Measurements from ENCODE around the gene MORN4. TPM values are rescaled to one million over a fixed set of nuclear protein-coding genes. Genes with fewer than 3 reads are reported as not detected.

The MORN4 gene
- total and polyA plus RNA-seq, 2 of the 13 experiments (the other 11 are each of a cell fraction or from before 2014, with no cell fraction given) = 3.4 to 9.1 TPM

DNA sequence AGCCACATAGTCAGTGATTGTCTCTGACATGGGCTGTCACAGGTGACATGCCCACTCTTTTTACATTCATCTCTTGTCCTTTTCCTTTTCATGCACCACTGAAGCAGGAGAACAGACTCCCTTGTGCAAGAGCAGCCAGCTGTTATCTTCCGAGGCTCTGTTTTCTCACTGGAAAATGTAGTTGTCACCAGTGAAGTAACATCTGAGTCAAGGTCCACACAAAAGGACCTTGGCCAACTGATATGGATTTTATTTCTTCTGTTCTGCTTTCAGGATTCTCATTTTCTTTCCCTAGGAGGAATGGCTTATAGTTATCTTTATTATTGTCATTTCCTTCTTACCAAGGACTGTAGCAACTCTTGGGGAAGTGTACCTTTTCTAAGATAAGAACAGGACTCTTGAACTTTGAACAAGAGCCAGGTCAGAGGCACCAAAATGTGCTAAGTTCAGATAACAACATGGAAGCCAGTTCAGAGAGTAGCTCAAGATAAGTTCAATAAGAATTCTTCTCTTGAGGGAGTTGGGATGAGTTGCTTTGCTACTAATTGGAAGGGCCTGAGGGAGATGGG lies 31.1 kb upstream of the MORN4 start (continued):
- 0 out of 2 replicates have a peak, but pooled peaks have one; percentile 46 for TF ChIP-seq FOXJ3 (CRISPR knock-in tag; IDR thresholded peaks at IDR 0.05; ENCODE audit: borderline replicate concordance)
- 0 out of 2 replicates have a peak, but pooled peaks have one; percentile 14 for TF ChIP-seq BCL6 (CRISPR knock-in tag; IDR thresholded peaks at IDR 0.05)
- 0 out of 2 replicates have a peak, but pooled peaks have one; percentile 17 for TF ChIP-seq NR2C2 (CRISPR knock-in tag; IDR thresholded peaks at IDR 0.05; ENCODE audit: borderline replicate concordance)

DNA sequence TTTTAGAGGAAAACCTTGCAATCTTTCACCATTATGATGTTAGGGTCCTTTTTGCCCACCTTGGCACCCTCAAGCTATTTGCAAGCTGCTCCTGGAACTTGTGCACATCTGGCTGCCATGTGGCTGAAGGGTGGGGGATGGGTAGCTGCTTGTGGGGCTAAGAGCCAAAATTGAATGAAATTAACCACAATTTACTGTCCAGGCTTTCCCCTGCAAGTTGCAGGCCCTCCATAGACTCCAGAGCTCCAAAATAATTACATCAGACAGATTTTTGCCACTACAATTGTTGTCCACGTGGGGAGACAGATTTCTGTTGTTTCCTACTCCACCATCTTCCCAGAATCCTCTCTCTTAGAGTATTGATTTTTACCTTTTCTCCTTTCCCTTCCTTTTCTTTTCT lies 26.3 kb upstream of the MORN4 start:
- Histone ChIP-seq H2AFZ (ENCODE audit: low read length) (no peak overlapping the region), H3K36me3 (replicated peaks in 1 of 2; ENCODE audit: control insufficient read depth in 1 of 2, insufficient read depth in 2 of 2, low read length in 2 of 2) (peaks cover 6 to 38% of the 10 kb centered on the region in 2 experiments; a peak in 3 of 5 replicates), H3K4me3 (replicated peaks in 1 of 3; ENCODE audit: insufficient read depth in 1 of 3, low read depth in 2 of 3, low read length in 3 of 3) (no peak overlapping the region), H3K79me2 (ENCODE audit: insufficient read depth, low read length) (no peaks in the 10 kb centered on the region), H3K4me2 (ENCODE audit: low read depth, low read length) (no peak overlapping the region), H3K9me3 (ENCODE audit: low read length) (no peaks in the 10 kb centered on the region), H3K27me3 (ENCODE audit: control insufficient read depth in 1 of 2, insufficient read depth in 2 of 2, low read length in 2 of 2) (no peaks in the 10 kb centered on the region), H3K9ac (ENCODE audit: insufficient read depth, low read depth, low read length) (no peak overlapping the region), H3K27ac (ENCODE audit: extremely low read length, insufficient read depth, low read length) (no peak overlapping the region), H4K20me1 (ENCODE audit: insufficient read depth, low read length) (no peaks in the 10 kb centered on the region), H3K4me1 (ENCODE audit: insufficient read depth, low read length) (peaks cover 15% of the 10 kb centered on the region)
- intact Hi-C loops (cut with micrococcal nuclease; ENCODE audit: unreplicated experiment) = no loop called here
- DNase-seq (ENCODE audit: low spot score) (no peak), ATAC-seq (no peak), FAIRE-seq (no peak)
- CTCF ChIA-PET (ENCODE audit: low intra/inter-chr PET ratio, low total read pairs) = no interaction called here
- POLR2A ChIA-PET = no interaction called here
- 89% methylated on average over 1 of the region's 1 CpG for WGBS (ENCODE audit: low lambda C conversion rate)
- no TSS peak for BruUV-seq (replicated peaks)
- TF ChIP-seq ZNF569 (CRISPR knock-in tag; IDR thresholded peaks at IDR 0.05; ENCODE audit: borderline replicate concordance) (no peak), HOXA7 (CRISPR knock-in tag; IDR thresholded peaks at IDR 0.05) (no peak), ZBTB39 (CRISPR knock-in tag; IDR thresholded peaks at IDR 0.05) (no peak), HDAC2 (CRISPR knock-in tag; IDR thresholded peaks at IDR 0.05) (no peak), NFIC (IDR thresholded peaks at IDR 0.05; ENCODE audit: low read length) (no peak), MED8 (CRISPR knock-in tag; IDR thresholded peaks at IDR 0.05; ENCODE audit: insufficient replicate concordance) (no peak), ZNF17 (CRISPR knock-in tag; IDR thresholded peaks at IDR 0.05) (no peak), YY1 (IDR thresholded peaks at IDR 0.05; ENCODE audit: insufficient read depth, insufficient replicate concordance, low read depth, low read length) (no peak), TOPORS (CRISPR knock-in tag; IDR thresholded peaks at IDR 0.05) (no peak), PHF8 (CRISPR knock-in tag; IDR thresholded peaks at IDR 0.05) (no peak), ZNF720 (CRISPR knock-in tag; IDR thresholded peaks at IDR 0.05) (no peak)
- in situ Hi-C loops (cut with HindIII; ENCODE audit: extremely low pct_ligation_motif_present, low pct_unique_long_range_greater_than_20kb) = no loop called here

Data from HepG2 (cell line).